ENCODE results near the gene FHIT.

DNA sequence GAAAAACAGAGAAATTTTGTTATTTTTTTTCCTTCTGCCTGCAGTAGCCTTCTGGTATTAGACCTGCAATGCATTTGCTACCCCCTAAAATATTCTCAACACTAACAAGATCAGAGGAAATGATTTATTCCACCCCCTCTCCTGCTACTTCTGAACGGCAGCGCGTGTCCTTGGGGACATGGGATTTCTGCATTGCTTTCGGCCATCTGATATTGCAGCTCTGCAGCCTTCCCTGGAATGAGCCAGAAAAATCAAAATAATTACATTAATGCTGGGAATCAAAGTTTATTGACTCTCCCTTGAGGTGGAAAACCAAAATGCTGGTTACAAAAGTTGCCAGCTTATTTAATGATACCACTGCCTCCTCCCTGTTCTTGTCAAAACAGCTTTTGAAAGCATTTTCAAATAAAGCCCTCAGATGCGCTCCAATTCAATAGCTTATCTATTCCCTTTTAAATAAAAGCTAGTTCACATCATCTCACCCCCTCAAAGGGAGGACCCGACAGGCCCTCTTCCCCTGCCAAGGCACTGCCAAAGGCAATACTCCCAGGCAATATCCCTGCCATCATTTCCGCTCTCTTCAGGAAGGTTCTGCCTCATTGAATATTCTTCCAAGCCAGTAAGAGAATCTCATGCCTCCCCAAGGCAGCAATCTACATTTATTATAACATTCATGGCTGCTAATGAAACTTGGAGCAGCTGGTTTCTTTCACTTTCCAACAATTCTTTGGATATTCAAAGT, 96.6 kb downstream of the FHIT start:
- TF ChIP-seq, protein P1, sequence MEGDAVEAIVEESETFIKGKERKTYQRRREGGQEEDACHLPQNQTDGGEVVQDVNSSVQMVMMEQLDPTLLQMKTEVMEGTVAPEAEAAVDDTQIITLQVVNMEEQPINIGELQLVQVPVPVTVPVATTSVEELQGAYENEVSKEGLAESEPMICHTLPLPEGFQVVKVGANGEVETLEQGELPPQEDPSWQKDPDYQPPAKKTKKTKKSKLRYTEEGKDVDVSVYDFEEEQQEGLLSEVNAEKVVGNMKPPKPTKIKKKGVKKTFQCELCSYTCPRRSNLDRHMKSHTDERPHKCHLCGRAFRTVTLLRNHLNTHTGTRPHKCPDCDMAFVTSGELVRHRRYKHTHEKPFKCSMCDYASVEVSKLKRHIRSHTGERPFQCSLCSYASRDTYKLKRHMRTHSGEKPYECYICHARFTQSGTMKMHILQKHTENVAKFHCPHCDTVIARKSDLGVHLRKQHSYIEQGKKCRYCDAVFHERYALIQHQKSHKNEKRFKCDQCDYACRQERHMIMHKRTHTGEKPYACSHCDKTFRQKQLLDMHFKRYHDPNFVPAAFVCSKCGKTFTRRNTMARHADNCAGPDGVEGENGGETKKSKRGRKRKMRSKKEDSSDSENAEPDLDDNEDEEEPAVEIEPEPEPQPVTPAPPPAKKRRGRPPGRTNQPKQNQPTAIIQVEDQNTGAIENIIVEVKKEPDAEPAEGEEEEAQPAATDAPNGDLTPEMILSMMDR (conservative IDR thresholded peaks at IDR 0.05; ENCODE audit: low read depth, low read length): no peak
- no peak for TF ChIP-seq EZH2 (IDR thresholded peaks at IDR 0.05; ENCODE audit: low read length, unreplicated experiment)
- TF ChIP-seq EZH2phosphoT487 (IDR thresholded peaks at IDR 0.05; ENCODE audit: borderline replicate concordance, low read length): no peak

Measured in PC-3 (cell line).